HEK293T (cell line): ENCODE measurements around the gene TANC1.

Experiments
- BHLHE40 ChIP-seq: fragments of 450-650 bp; IDR thresholded peaks from 2 replicates; pipeline ENCODE4 v1.6.1; 2016; ENCODE audit warnings: mild to moderate bottlenecking, moderate library complexity, borderline replicate concordance
- CTBP1 ChIP-seq: fragments of 450-650 bp; IDR thresholded peaks from 2 replicates; pipeline ENCODE4 v1.6.1; 2016; ENCODE audit warnings: borderline replicate concordance
- FOXA1 ChIP-seq: fragments of 450-650 bp; IDR thresholded peaks from 2 replicates; pipeline ENCODE4 v1.6.1; 2016; ENCODE audit warnings: mild to moderate bottlenecking
- FOXK2 ChIP-seq: fragments of 450-650 bp; IDR thresholded peaks from 2 replicates; pipeline ENCODE4 v1.6.1; 2016; ENCODE audit warnings: mild to moderate bottlenecking
- FOXM1 ChIP-seq: fragments of 450-650 bp; IDR thresholded peaks from 2 replicates; pipeline ENCODE4 v1.6.1; 2017; ENCODE audit warnings: mild to moderate bottlenecking, borderline replicate concordance
- NFRKB ChIP-seq: fragments of 450-650 bp; IDR thresholded peaks from 2 replicates; pipeline ENCODE4 v1.6.1; 2016; ENCODE audit warnings: mild to moderate bottlenecking, moderate library complexity
- SP1 ChIP-seq: fragments of 450-650 bp; IDR thresholded peaks from 2 replicates; pipeline ENCODE4 v1.6.1; 2017
- TARDBP ChIP-seq: fragments of 450-650 bp; IDR thresholded peaks from 2 replicates; pipeline ENCODE4 v1.6.1; 2016

GRCh38 chr2:159251296-159252173 is 283.1 kb downstream of the TANC1 start:
- TF ChIP-seq SP1 (no peak), TARDBP (no peak), CTBP1 (no peak), BHLHE40 (no peak), NFRKB (no peak), FOXK2 (no peak), FOXA1 (no peak), FOXM1 (no peak)
